Globus pallidus (tissue), 1 donor: ENCODE measurements around the gene DENND1A.

ENCODE experiments used
- DNase-seq: peaks from one replicate; pipeline ENCODE4 v3.0.0-alpha.2; 2015; ENCODE audit warnings: low spot score

The DENND1A gene

GRCh38 chr9:123426406-123426805, 503.5 kb downstream of the DENND1A start:
- no peak for DNase-seq

- no peak for DNase-seq
These were observed 504.0 kb downstream of the DENND1A start for GRCh38 chr9:123425836-123426365.

GRCh38 chr9:123425261-123425821, 504.6 kb downstream of the DENND1A start:
- DNase-seq = peak; percentile 66

- no peak for DNase-seq
These were observed 505.2 kb downstream of the DENND1A start for GRCh38 chr9:123424552-123425225.

GRCh38 chr9:123424131-123424530, 505.8 kb downstream of the DENND1A start:
- no peak for DNase-seq

GRCh38 chr9:123423311-123423640, 506.6 kb downstream of the DENND1A start:
- no peak for DNase-seq

GRCh38 chr9:123422635-123423310, 507.2 kb downstream of the DENND1A start:
- no peak for DNase-seq

- no peak for DNase-seq
These were observed 508.0 kb downstream of the DENND1A start for GRCh38 chr9:123421801-123422455.

- no peak for DNase-seq
These were observed 508.7 kb downstream of the DENND1A start for GRCh38 chr9:123421186-123421585.

GRCh38 chr9:123420592-123421111, 509.3 kb downstream of the DENND1A start:
- DNase-seq = no peak

GRCh38 chr9:123419721-123420591, 510.0 kb downstream of the DENND1A start:
- no peak for DNase-seq

GRCh38 chr9:123419091-123419490, 510.8 kb downstream of the DENND1A start:
- DNase-seq = no peak

GRCh38 chr9:123418506-123418905, 511.4 kb downstream of the DENND1A start:
- no peak for DNase-seq

GRCh38 chr9:123418052-123418430, 511.9 kb downstream of the DENND1A start:
- no peak for DNase-seq

- no peak for DNase-seq
These were observed 512.5 kb downstream of the DENND1A start for GRCh38 chr9:123417289-123418051.

GRCh38 chr9:123416176-123416575, 513.8 kb downstream of the DENND1A start:
- DNase-seq = no peak

GRCh38 chr9:123414936-123415930, 514.7 kb downstream of the DENND1A start:
- no peak for DNase-seq

- DNase-seq = no peak
These were observed 515.7 kb downstream of the DENND1A start for GRCh38 chr9:123414204-123414603.

- DNase-seq = no peak
These were observed 517.6 kb downstream of the DENND1A start for GRCh38 chr9:123412171-123412820.
